ENCODE data around the gene ANKRD31.

Gene ANKRD31

DNA sequence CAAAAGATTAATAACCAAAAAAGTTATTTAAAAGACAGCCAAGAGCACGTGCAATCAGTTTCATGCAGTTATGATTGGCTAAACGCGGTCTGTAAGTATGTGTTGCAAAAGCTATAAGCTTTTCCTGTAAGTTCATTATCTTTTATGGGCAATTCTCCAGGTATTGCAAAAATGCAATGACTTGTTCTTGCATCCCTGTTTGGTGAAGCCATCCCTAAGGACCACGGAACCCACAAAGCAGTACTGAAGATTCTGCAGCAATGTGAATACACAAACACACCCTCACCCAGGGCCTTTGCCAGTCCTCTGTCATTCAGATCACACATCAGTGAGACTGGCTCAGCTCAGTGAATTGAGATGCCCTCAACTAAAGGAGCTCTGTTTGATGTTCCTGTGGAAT, 195.7 kb downstream of the ANKRD31 start:
- H3K4me2 ChIP-seq (ENCODE audit: low read length): no peak overlapping the region
- no peak overlapping the region for H3K27ac ChIP-seq (ENCODE audit: low read depth, low read length)
- no peaks in the 10 kb centered on the region for H3K4me1 ChIP-seq (ENCODE audit: control insufficient read depth, low read length)
- no peaks in the 10 kb centered on the region for H3K79me2 ChIP-seq (ENCODE audit: control insufficient read depth, low read length)
- TF ChIP-seq, protein P1, sequence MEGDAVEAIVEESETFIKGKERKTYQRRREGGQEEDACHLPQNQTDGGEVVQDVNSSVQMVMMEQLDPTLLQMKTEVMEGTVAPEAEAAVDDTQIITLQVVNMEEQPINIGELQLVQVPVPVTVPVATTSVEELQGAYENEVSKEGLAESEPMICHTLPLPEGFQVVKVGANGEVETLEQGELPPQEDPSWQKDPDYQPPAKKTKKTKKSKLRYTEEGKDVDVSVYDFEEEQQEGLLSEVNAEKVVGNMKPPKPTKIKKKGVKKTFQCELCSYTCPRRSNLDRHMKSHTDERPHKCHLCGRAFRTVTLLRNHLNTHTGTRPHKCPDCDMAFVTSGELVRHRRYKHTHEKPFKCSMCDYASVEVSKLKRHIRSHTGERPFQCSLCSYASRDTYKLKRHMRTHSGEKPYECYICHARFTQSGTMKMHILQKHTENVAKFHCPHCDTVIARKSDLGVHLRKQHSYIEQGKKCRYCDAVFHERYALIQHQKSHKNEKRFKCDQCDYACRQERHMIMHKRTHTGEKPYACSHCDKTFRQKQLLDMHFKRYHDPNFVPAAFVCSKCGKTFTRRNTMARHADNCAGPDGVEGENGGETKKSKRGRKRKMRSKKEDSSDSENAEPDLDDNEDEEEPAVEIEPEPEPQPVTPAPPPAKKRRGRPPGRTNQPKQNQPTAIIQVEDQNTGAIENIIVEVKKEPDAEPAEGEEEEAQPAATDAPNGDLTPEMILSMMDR (IDR thresholded peaks at IDR 0.05; ENCODE audit: low read depth, low read length, poor library complexity, severe bottlenecking): no peak
- TF ChIP-seq EZH2phosphoT487 (IDR thresholded peaks at IDR 0.05; ENCODE audit: borderline replicate concordance, low read length): no peak
- H4K20me1 ChIP-seq (ENCODE audit: control insufficient read depth, insufficient read depth, low read depth, low read length): no peaks in the 10 kb centered on the region
- H3K36me3 ChIP-seq (ENCODE audit: control insufficient read depth, low read length): no peaks in the 10 kb centered on the region
- no peaks in the 10 kb centered on the region; the same call in 1 of the 2 replicates for H3K9me2 ChIP-seq (replicated peaks; ENCODE audit: control insufficient read depth, low read length)
- no peaks in the 10 kb centered on the region for H3F3A ChIP-seq (ENCODE audit: control insufficient read depth, insufficient read depth)
- H3K9me3 ChIP-seq (ENCODE audit: control insufficient read depth, insufficient read depth, low read length): no peaks in the 10 kb centered on the region
- H3K27me3 ChIP-seq (ENCODE audit: control insufficient read depth, low read length): peaks cover 8% of the 10 kb centered on the region
- H3K4me3 ChIP-seq (ENCODE audit: low read length): no peak overlapping the region

DNA sequence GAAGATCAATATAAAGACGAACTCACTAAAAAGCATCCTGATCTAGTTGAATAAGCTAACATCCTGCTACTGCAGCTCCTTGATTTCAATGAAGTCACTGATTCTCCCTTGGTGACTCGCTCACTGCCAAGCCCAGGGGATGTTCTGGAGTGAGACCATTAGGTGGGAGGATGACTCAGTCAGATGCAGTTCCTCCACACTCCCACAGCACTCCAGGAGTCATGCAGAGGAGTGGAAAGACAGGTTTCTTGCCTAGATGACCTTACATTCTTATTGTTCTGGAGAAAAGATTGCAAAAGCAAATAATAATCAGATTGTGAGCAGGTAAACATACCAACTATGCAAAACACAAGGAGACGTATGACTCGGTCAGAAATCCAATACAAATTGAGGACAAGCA, 199.6 kb downstream of the ANKRD31 start:
- Histone ChIP-seq H3K9me2 (replicated peaks; ENCODE audit: control insufficient read depth, low read length) (no peaks in the 10 kb centered on the region; the same call in 1 of the 2 replicates), H3K79me2 (ENCODE audit: control insufficient read depth, low read length) (no peaks in the 10 kb centered on the region), H3K9me3 (ENCODE audit: control insufficient read depth, insufficient read depth, low read length) (no peaks in the 10 kb centered on the region), H3K4me2 (ENCODE audit: low read length) (no peak overlapping the region), H3K4me3 (ENCODE audit: low read length) (no peak overlapping the region), H3K4me1 (ENCODE audit: control insufficient read depth, low read length) (no peaks in the 10 kb centered on the region), H3K27ac (ENCODE audit: low read depth, low read length) (no peak overlapping the region), H3K36me3 (ENCODE audit: control insufficient read depth, low read length) (no peaks in the 10 kb centered on the region), H3K27me3 (ENCODE audit: control insufficient read depth, low read length) (no peaks in the 10 kb centered on the region; the same call in 1 of the 2 replicates), H3F3A (ENCODE audit: control insufficient read depth, insufficient read depth) (no peaks in the 10 kb centered on the region), H4K20me1 (ENCODE audit: control insufficient read depth, insufficient read depth, low read depth, low read length) (no peaks in the 10 kb centered on the region)
- TF ChIP-seq, protein P1 (IDR thresholded peaks at IDR 0.05; ENCODE audit: low read depth, low read length, poor library complexity, severe bottlenecking): no peak
- TF ChIP-seq EZH2phosphoT487 (IDR thresholded peaks at IDR 0.05; ENCODE audit: borderline replicate concordance, low read length): no peak

DNA sequence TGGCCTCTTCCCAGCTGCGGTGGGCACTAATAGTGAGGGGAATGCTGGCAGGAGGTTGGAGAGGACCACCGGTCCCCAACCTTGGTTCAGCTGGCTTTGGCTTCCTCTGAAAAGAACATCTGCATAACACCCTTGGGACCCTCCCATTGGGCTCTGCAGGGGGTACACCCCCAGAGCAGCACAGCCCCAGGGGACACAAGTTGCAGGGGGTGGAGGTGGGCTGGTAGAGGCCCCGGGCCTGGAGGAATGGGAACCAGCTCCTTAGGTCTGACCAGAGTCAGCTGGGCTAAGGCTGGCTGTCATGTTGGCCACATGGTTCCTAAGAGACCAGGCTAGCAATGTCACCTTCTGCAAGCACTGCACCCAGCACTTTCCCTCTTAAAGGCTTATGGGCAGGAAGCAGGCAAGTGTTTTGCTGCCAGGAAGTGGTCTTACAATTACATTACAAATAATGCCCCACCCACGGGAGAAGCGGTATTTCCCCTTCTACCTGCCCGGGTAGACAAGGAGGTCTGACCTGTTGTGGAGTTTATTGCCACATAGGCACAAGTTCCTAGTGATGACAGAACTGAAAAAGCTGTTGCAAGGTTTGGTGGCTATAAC, 202.4 kb downstream of the ANKRD31 start:
- H3F3A ChIP-seq (ENCODE audit: control insufficient read depth, insufficient read depth): no peaks in the 10 kb centered on the region
- H3K27ac ChIP-seq (ENCODE audit: low read depth, low read length): no peak overlapping the region
- no peaks in the 10 kb centered on the region for H3K4me1 ChIP-seq (ENCODE audit: control insufficient read depth, low read length)
- no peaks in the 10 kb centered on the region for H3K36me3 ChIP-seq (ENCODE audit: control insufficient read depth, low read length)
- TF ChIP-seq EZH2phosphoT487 (IDR thresholded peaks at IDR 0.05; ENCODE audit: borderline replicate concordance, low read length): no peak
- TF ChIP-seq, protein P1 (IDR thresholded peaks at IDR 0.05; ENCODE audit: low read depth, low read length, poor library complexity, severe bottlenecking): no peak
- H4K20me1 ChIP-seq (ENCODE audit: control insufficient read depth, insufficient read depth, low read depth, low read length): no peaks in the 10 kb centered on the region
- no peaks in the 10 kb centered on the region for H3K9me3 ChIP-seq (ENCODE audit: control insufficient read depth, insufficient read depth, low read length)
- H3K79me2 ChIP-seq (ENCODE audit: control insufficient read depth, low read length): no peaks in the 10 kb centered on the region
- no peak overlapping the region for H3K4me2 ChIP-seq (ENCODE audit: low read length)
- H3K27me3 ChIP-seq (ENCODE audit: control insufficient read depth, low read length): no peaks in the 10 kb centered on the region
- H3K4me3 ChIP-seq (ENCODE audit: low read length): no peak overlapping the region
- H3K9me2 ChIP-seq (replicated peaks; ENCODE audit: control insufficient read depth, low read length): no peaks in the 10 kb centered on the region
